ENCODE measurements around the gene CACNA1C.

The CACNA1C gene

DNA sequence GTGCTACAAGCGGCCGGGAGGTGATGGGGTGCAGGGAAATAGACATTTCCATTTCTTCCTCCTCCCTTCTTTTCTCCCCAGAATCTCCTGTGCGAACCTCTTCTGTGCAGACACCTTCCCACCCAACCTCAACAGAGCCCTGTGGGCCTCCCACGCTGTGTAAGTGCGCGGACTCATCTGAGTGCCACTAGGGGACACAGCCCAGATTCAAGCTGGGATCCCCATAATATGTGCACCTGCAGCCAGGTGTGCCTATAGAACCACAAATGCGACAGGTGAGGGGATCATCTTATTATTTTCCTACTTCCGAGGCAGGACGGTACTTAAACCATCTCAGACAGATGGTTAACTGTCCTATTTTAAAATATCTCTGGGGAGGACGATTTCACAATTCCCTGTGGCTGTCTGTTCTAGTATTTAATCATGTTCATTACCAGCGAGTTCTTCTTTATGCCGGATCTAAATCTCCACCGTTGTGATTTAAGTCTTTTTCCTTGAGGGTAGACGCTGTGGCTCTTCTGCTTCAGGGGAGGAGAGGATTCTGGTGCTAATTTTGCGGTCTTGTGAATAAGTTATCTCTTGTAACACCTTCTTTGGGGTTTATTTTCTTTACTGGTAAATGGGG is 17.2 kb upstream of the CACNA1C start:
- peak in 1 of 2 experiments; percentile 1 for DNase-seq

DNA sequence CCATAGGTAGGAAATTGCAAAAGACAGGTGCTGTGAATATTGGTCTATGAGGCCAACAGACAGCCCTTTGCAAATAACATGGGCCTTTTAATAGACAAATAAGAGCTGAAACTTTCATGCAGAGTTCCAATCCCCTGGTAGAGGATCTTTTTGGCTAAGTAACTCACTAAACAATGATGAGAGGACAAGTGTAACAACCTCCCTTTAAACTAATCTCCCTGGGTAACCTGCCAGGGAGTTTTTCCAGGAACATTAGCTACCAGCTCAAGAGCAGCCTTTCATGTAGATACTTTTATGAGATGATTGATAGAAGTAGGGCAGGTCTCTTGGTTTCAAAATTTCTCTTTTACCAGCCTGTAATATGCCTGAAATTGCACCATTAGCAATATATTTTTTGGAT is 13.8 kb upstream of the CACNA1C start:
- DNase-seq = no peak

DNA sequence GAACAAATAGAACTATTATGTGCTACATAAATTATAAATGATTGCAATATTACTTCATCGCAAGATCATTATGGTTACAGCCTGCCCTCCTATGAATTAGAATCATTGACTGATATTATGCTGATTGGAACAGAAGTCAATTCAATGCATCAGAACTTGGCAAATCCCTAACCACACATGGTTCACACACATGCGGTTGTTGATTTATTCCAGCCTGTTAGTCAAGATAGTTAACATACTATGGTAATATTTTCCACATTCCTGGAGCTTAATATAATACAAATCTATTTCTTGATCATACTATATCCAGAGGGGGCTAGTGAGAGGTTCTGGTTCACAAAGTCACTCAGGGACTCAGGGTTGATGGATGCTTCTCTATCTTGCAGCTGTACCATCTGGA is 9.7 kb upstream of the CACNA1C start:
- no peak for DNase-seq

DNA sequence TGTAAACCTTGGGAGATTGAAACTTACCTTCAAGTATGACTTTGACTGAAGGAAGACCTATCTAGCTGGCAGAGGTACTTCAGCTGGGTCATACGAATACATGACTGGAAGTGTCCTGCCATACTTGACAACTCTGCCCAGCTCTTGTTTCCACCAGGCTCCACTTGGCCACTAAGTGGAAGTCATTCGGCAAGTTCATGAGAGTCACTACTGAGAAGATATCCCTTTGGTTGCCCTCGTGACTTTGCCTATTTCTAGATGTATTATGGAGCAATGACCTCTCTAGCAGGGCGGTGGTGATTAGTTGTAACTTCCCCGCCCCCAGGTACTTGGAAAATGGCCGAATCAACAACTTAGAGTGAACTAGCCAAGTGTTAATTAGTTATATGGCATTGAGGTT is 8.6 kb upstream of the CACNA1C start:
- DNase-seq = no peak

DNA sequence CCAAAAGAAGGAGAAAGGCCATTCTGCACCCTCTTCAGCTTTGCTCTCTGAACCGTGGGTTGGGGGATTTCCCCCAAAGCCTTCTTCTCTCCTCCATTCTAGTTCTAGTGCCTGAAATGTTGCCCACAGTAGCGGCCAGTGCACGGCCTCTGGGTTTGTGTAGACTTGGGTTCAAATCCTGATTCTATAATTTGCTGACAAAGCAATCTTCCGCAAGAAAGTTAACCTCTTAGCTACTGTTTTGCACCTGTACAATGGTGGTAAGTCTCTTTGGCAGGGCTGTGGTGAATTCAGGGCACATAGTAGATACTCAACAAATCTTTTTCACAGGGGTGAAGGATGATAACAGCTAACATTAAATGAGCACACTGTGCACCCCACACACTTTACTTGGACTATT is 5.8 kb upstream of the CACNA1C start:
- DNase-seq = no peak

- DNase-seq = no peak
Observed at GRCh38 chr12:2047752-2048151, 5.0 kb upstream of the CACNA1C start.

DNA sequence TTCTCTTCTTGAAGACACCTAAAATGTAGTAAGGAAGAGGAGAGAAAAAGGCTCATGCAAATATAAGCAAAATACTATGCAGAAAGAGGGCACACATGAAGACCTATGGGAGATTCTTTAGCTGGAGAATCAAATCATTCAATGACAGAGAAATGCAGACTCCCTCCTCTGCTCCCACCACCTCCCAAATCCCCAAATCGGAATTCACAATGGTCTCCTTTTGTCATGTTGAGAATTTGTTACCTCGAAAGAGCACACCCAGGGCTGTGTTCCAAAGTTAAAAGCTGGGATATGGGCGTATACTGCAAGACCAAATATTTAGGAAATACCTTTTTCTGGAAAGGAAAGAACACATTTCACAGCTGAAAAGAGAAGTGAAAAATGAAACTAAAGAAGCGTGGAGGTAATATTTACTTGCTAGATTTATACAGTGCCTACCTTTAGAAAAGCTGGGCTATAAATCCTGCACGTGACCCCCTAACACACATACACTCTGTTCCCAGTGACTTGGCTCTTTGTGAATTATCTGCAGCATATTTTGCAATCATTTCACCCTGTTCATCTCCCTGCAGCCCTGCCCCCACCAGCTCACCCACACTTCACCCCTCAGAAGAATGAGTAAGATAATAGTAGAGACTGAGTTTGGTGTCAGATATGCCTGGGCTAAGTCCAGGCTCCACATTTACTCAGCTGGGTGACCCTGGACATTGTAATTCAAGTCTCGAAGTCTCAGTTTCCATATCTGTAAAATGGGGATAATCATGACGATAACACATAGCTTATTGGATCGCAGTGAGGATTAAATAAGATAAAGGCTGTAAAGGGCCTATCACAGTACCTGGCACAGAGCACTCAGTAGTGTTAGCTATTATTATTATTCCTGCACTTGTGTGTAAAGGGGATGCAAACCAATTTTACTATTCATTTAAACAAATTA is 2.9 kb upstream of the CACNA1C start:
- no peak for DNase-seq

- DNase-seq = no peak
Observed at GRCh38 chr12:2051700-2052621, 826 bp upstream of the CACNA1C start.

DNA sequence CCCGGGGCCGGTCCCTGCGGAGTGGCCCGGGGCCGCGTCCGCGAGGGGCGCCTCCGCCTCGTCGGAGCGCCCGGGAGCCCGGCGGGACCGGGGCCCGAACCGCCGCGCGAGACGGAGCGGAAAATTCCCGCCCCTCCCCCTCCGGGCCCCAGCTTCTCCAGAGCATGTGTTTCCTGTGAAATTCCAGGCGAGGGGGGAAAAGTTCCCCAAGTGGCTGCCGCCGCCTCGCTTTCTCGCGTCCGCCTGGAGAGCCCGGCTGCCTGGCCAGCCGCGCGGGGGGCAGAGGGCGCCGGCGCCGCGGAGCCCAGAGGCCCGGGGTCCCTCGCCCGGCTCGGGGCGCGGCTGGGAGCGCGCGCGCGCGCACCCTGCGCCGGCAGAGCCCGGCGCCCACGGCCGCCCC is 904 bp downstream of the CACNA1C start:
- DNase-seq = no peak

DNA sequence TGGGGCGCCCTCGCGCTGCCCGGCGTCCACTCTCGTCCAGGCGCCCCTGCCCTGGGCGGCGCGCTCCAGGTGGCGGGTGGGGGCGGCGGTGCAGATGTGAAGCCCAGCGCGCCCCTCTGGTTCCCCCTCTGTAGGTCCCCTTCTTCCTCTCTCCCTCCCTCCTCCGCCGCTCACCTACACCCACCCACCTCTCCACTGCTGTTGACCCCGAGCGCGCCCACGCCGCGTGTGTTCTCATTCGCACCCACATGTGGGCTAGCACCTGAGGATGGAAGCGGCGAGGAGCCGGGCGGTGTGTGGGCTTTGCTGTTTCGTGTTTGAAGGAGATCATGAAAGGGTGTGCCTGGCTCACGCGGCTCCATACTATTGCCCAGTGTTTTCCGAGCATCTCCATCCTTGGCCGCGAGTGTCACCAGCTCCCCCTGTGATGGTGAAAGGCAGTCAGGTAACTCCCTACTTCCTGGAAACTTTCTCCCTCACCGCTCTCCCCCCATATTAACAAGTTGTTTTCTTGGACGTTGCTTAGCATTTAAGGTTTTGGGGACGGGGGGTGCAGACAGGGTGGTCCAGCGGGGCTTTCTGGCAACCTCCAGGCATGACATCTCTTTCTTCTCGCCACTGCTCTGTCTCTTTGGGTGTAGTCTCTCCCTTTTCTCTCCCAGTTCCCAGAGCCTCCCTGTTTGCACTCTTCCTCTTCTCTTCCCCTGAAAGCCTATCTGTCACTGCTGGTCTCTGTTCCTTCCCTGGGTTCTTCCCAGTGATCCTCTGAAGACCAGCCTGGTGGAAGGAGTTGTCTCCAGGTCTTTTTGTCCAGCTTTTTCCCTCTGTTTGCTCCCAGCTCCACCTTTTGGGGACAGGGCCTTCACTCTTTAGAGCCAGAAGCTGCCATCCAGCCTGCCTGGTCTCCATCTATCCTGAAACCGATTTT is 1.6 kb downstream of the CACNA1C start:
- DNase-seq = no peak

DNA sequence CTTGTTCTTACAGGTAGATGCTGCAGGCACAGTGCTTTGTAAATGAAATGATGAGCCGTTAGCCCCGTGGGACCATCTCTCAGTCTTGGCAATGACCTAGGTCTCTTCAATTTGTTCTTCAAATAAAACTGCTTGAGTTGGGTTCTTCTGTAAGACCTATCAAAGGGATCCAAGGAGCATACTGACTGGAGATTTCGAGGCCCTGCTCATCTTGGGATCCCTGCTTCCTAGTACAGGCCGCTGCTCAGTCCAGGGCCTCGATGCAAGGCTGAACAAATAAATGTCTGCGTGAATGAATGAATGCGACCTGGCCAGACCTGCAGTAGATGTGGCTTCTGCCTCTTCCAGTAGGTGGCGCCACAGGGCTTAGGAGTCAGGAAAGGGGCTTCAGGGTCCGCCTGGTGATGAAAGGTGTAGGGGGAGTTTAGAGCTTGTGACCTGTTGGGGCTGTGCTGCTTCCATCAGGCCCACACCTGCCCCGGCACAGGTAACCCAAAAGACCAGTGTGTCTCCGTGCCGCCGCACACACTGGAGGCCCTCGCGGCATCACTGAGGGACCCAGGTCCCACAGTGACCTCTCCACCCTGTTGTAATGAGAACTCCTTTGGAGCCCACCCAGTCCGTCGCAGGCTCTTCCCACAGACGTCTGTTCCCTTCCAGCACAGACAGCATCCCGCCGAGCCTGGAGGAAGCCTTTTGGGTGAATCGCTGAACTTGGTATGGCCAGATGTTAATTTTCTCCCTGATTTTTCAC is 4.4 kb downstream of the CACNA1C start:
- peak; percentile 39 to 42 for DNase-seq

DNA sequence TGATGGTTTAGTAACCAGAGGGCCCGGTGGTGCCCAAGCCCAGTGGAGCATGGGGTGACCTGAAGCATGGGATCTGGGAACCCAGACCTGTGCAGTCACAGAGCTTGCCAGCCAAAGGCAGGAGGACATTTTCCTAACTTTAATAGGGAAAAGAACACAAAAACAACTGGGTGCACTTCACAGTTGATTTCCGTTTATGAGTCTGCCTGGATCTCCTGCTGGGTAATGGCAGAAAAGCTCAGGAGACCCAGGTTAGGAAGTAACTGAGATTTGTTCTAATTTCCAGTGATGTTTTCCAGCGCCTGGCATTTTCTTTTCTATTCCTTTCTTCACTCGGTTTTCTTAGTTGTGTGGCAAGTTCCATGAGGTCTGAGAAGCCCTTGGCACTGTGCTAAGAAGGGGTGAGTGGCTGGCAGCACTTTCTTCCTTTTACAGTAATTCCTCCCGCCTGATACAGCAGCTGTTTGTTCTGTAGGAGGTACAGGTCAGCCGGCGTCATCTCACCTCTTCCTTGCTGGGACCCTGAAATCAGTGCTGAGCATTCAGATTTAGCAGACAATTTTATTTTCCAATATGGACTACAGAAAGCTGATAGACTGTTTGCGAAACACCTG is 5.1 kb downstream of the CACNA1C start:
- no peak for DNase-seq

- no peak for DNase-seq
Observed at GRCh38 chr12:2058837-2059236, 6.0 kb downstream of the CACNA1C start.

GRCh38 chr12:2061402-2061801 is 8.6 kb downstream of the CACNA1C start:
- no peak for DNase-seq

GRCh38 chr12:2064071-2064507 is 11.3 kb downstream of the CACNA1C start:
- DNase-seq = peak in 1 of 2 experiments; percentile 2

DNA sequence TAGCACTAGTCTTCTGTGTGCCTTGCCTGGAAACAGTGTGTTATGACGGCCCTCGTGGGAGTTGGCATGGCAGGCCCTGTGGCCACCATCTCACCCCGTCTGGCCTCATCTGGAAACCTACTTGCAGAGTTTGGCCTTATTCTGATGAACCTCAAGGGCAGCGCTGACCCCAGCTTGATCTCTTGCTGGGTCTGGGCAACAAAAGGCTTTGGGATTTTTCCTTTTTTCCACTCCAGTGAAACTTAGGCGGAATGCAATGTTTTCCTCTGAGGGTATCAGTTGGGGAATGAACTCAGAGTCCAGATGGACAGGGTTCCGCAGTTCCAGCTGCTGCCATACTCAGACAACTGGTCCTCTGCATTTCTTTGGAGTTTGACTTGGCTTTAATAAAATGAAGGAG is 15.9 kb downstream of the CACNA1C start:
- DNase-seq = no peak

DNA sequence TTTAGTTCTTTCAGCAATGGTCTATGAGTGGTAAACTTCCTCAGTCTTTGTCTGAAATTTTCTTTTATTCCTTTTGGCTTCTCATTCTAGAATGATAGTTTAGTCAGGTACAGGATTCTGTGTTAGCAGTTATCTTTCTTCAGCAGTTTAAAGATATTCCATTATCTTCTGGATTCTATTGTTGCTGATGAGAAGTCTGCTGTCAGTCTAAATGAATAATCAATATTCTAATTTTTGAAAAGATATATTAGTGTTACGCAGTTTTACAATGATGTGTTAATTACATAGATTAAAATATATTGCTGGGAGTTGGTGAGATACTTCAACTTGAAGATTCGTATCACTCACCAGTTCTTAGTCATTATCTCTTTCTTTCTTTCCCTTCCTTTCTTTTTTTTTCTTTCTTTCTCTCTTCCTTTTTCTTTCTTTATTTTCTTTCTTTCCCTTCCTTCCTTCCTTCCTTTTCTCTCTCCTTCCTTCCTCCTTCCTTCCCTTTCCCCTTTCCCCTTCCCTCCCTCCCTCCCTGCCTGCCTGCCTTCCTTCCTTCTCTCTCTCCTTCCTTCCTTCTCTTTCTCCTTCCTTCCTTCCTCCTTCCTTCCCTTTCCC is 17.8 kb downstream of the CACNA1C start:
- DNase-seq = no peak

DNA sequence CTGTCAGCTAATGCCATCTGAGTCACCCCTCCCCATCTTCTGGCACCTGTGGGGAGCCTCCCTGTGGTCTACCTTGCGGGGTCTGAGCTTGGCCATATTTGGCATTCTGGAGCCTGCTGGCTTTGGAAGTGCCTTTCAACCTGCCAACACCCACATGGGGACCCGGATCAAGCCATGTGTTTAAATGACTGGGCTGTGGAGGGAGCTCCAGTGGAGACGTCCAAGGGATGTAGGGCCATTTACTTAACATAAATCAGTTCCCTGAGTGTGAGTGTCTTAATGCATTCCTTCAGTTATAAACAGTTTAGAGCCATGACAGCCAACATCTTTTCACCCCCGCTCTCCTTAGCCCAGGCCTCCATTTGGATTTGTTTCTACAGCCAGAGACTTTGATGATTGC is 22.0 kb downstream of the CACNA1C start:
- DNase-seq = no peak

DNA sequence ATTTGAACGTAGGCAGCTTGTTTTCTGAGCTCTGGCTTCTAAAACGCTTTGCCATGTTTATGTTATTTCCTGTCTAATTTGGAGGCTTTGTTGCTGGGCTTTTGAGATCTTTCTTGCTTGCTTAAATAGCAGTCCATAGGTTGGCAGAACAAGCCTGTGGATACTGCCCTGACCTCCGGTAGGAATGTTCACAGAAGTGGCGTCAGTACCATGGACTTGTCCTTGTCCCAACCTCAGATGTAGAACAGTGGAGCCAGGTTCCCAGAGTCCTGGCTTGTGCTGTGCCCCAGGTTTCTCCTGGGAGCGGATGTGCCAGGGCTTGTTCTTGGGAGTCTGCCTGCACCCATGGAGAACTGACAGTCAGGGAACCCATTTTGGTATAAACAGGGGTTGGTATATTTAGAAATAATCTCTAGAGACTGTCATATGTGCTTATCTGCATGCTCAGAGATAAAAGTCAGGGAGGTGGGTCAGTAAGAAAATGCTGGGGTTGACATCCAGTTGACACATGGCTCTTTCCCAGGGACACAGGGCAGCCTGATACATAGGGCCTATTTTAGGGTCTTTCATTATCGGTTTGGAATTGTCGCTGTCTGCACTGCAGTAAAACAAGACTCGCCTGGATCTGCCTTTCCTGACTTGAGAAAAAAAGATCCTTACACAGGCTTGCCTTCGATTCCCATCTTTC is 22.9 kb downstream of the CACNA1C start:
- no peak for DNase-seq

DNA sequence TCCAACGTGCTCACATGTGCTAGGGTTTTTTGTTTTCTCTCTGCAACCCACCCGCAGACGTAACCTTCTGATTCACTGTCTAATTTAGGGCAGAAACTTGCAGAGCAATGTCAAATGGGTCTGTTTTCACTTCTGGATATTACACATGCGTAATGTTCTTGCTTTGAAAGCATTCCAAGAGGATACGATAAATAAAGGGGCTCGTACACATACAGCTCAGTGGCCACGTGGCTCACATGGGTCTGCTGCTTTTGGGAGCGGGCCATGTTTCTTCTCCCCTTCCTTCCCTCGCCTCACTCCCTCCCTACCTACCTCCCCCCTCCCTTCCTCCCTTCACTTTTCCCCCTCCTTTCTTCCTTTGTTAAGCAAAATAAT is 23.4 kb downstream of the CACNA1C start:
- no peak for DNase-seq
